DOHH2 (cell line): Measurements from ENCODE around the gene MATN3.

Source experiments
- H3F3A ChIP-seq: fragments of 200-600 bp; sonication (generic), shearing (Covaris generic); 2 replicates; pipeline ENCODE4 v1.6.0; 2016; ENCODE audit warnings: antibody characterized with exemption, mild to moderate bottlenecking; ENCODE audit not compliant: control insufficient read depth, insufficient read depth
- H3K27ac ChIP-seq: fragments of 200-600 bp; sonication (generic); 2 replicates; pipeline ENCODE4 v1.5.1; 2014; ENCODE audit warnings: low read depth, mild to moderate bottlenecking, low read length, moderate library complexity
- H3K27me3 ChIP-seq: fragments of 200-600 bp; sonication (generic); 2 replicates; pipeline ENCODE4 v1.6.1; 2014; ENCODE audit warnings: mild to moderate bottlenecking, low read length, mixed read lengths; ENCODE audit not compliant: control insufficient read depth
- H3K36me3 ChIP-seq: fragments of 200-600 bp; sonication (generic); 2 replicates; pipeline ENCODE4 v1.6.1; 2014; ENCODE audit warnings: mild to moderate bottlenecking, low read length, moderate library complexity, mixed read lengths; ENCODE audit not compliant: control insufficient read depth
- H3K4me1 ChIP-seq: fragments of 200-600 bp; sonication (generic); 2 replicates; pipeline ENCODE4 v1.6.1; 2014; ENCODE audit warnings: mild to moderate bottlenecking, low read length, mixed read lengths; ENCODE audit not compliant: control insufficient read depth
- H3K4me2 ChIP-seq: fragments of 200-600 bp; sonication (generic); 2 replicates; pipeline ENCODE4 v1.6.0; 2014; ENCODE audit warnings: mild to moderate bottlenecking, low read length, moderate library complexity
- H3K4me3 ChIP-seq: fragments of 200-600 bp; sonication (generic); 2 replicates; pipeline ENCODE4 v1.5.1; 2014; ENCODE audit warnings: mild to moderate bottlenecking, low read length, mixed read lengths
- H3K79me2 ChIP-seq: fragments of 200-600 bp; sonication (generic); 2 replicates; pipeline ENCODE4 v1.6.1; 2014; ENCODE audit warnings: mild to moderate bottlenecking, low read length, mixed read lengths; ENCODE audit not compliant: control insufficient read depth
- H3K9me2 ChIP-seq: fragments of 200-600 bp; sonication (generic); replicated peaks from 2 replicates; pipeline ENCODE4 v1.6.1; 2014; ENCODE audit warnings: mild to moderate bottlenecking, low read length, mixed read lengths; ENCODE audit not compliant: control insufficient read depth
- H3K9me3 ChIP-seq: fragments of 200-600 bp; sonication (generic); 2 replicates; pipeline ENCODE4 v1.6.1; 2014; ENCODE audit warnings: antibody characterized with exemption, low read length, mixed read lengths; ENCODE audit not compliant: control insufficient read depth, insufficient read depth
- H4K20me1 ChIP-seq: fragments of 200-600 bp; sonication (generic); 2 replicates; pipeline ENCODE4 v1.6.0; 2014; ENCODE audit warnings: low read depth, mild to moderate bottlenecking, antibody characterized with exemption, low read length, moderate library complexity; ENCODE audit not compliant: control insufficient read depth, insufficient read depth
- EZH2phosphoT487 ChIP-seq: fragments of 200-600 bp; sonication (generic); IDR thresholded peaks from 2 replicates; pipeline ENCODE4 v1.6.1; 2017; ENCODE audit warnings: borderline replicate concordance, mild to moderate bottlenecking, antibody characterized with exemption, low read length, moderate library complexity, mixed read lengths
- TF ChIP-seq, protein P1 (sequence below): fragments of 200-600 bp; sonication (generic); IDR thresholded peaks from one replicate; pipeline ENCODE4 v1.5.1; 2014; ENCODE audit warnings: antibody characterized with exemption, mild to moderate bottlenecking, low read depth, low read length; ENCODE audit not compliant: poor library complexity, severe bottlenecking

The MATN3 gene

DNA sequence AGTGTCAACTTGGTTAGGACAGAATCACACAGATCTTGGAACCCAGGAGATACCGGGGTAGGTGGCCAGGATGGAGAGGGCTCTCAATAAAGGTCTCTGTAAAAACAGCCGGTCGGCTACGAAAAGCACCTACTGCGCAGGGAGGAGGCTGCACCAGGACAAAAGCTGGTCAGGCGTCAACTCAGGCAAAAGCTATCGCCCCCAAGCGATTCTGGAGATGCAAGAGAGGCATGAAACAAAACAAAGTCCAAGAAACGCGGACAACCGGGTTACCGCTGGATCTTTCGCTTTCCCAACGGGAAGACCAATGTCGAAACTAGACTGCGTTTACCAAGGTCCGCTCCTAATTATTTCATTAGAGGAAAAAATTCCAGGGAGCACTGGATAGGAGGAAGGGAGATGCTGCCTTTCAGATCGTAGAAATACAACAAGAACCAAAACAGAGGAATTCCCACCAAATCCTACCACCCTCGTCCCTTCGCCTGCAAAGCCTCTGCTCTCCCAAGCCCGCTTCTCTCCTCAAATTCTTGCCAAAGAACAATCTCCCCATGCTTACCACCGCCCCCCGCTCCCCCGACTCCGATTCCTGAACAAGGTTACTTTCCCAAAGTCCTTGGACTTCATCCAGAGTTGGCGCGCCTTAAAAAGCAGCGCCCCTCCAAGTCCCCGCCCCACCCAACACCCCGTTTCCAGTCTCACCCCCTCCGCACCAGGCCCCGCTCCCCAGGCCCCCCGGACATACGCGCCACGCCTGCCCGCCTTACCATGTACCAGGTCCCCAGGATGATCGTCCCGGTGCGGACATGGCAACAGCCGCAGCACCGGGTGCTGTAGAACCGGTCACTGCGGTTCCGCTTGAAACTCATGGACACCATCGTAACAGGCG lies 38.4 kb upstream of the MATN3 start:
- Histone ChIP-seq H4K20me1 (0 out of 2 replicates have a peak, but pooled peaks cover 3% of the 10 kb centered on the region), H3K4me3 (peak overlapping the region; percentile 98), H3K9me2 (no peaks in the 10 kb centered on the region), H3K27me3 (0 out of 2 replicates have a peak, but pooled peaks cover 6% of the 10 kb centered on the region), H3K36me3 (peaks cover 6% of the 10 kb centered on the region; the same call in 1 of the 2 replicates), H3K4me2 (peak overlapping the region; percentile 81), H3K9me3 (no peaks in the 10 kb centered on the region), H3K4me1 (peaks cover 35% of the 10 kb centered on the region), H3K27ac (peak overlapping the region; percentile 57), H3F3A (0 out of 2 replicates have a peak, but pooled peaks cover 6% of the 10 kb centered on the region), H3K79me2 (peaks cover 52% of the 10 kb centered on the region)
- TF ChIP-seq EZH2phosphoT487 = no peak
- TF ChIP-seq, protein P1, sequence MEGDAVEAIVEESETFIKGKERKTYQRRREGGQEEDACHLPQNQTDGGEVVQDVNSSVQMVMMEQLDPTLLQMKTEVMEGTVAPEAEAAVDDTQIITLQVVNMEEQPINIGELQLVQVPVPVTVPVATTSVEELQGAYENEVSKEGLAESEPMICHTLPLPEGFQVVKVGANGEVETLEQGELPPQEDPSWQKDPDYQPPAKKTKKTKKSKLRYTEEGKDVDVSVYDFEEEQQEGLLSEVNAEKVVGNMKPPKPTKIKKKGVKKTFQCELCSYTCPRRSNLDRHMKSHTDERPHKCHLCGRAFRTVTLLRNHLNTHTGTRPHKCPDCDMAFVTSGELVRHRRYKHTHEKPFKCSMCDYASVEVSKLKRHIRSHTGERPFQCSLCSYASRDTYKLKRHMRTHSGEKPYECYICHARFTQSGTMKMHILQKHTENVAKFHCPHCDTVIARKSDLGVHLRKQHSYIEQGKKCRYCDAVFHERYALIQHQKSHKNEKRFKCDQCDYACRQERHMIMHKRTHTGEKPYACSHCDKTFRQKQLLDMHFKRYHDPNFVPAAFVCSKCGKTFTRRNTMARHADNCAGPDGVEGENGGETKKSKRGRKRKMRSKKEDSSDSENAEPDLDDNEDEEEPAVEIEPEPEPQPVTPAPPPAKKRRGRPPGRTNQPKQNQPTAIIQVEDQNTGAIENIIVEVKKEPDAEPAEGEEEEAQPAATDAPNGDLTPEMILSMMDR = peak; percentile 47

GRCh38 chr2:20050104-20050645 lies 37.7 kb upstream of the MATN3 start:
- 0 out of 2 replicates have a peak, but pooled peaks cover 3% of the 10 kb centered on the region for H3K27me3 ChIP-seq
- no peak for TF ChIP-seq EZH2phosphoT487
- TF ChIP-seq, protein P1 = no peak
- H3K4me3 ChIP-seq = peak overlapping the region; percentile 98
- peak overlapping the region; percentile 81 for H3K4me2 ChIP-seq
- H3K79me2 ChIP-seq = peaks cover 59% of the 10 kb centered on the region
- H4K20me1 ChIP-seq = 0 out of 2 replicates have a peak, but pooled peaks cover 3% of the 10 kb centered on the region
- peaks cover 6% of the 10 kb centered on the region; the same call in 1 of the 2 replicates for H3K36me3 ChIP-seq
- H3K9me3 ChIP-seq = no peaks in the 10 kb centered on the region
- H3K27ac ChIP-seq = peak overlapping the region; percentile 57
- no peaks in the 10 kb centered on the region for H3K9me2 ChIP-seq
- H3K4me1 ChIP-seq = peaks cover 35% of the 10 kb centered on the region
- 0 out of 2 replicates have a peak, but pooled peaks cover 6% of the 10 kb centered on the region for H3F3A ChIP-seq

DNA sequence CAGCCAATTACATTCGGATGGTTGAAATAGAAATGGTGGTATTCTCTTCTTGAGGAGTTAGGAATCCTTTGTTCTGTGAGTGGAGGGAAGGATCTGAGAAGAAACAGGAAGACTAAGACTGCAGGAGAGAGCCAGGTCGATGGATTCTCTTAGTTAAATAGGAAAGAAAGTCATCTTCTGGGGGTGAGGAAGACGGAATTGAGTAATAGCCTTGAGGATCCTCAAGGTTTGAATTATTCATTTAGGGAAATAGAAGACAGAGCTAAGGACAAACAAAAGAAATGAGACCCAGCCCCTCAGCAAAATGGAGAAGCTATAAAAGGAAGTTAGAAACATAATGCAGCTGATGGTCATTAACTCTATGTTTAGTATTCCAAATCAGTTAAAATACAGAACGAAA lies 37.2 kb upstream of the MATN3 start:
- peak overlapping the region; percentile 81 for H3K4me2 ChIP-seq
- no peaks in the 10 kb centered on the region for H3K9me2 ChIP-seq
- H3K9me3 ChIP-seq = no peaks in the 10 kb centered on the region
- 0 out of 2 replicates have a peak, but pooled peaks cover 6% of the 10 kb centered on the region for H3F3A ChIP-seq
- TF ChIP-seq, protein P1 = no peak
- TF ChIP-seq EZH2phosphoT487 = no peak
- peaks cover 35% of the 10 kb centered on the region for H3K4me1 ChIP-seq
- H3K4me3 ChIP-seq = peak overlapping the region; percentile 98
- H3K36me3 ChIP-seq = peaks cover 6% of the 10 kb centered on the region
- peak overlapping the region; percentile 57 for H3K27ac ChIP-seq
- H3K79me2 ChIP-seq = peaks cover 64% of the 10 kb centered on the region
- H3K27me3 ChIP-seq = no peaks in the 10 kb centered on the region
- 0 out of 2 replicates have a peak, but pooled peaks cover 3% of the 10 kb centered on the region for H4K20me1 ChIP-seq
